ENCODE data around the gene ADAM12.

ADAM12 gene

DNA sequence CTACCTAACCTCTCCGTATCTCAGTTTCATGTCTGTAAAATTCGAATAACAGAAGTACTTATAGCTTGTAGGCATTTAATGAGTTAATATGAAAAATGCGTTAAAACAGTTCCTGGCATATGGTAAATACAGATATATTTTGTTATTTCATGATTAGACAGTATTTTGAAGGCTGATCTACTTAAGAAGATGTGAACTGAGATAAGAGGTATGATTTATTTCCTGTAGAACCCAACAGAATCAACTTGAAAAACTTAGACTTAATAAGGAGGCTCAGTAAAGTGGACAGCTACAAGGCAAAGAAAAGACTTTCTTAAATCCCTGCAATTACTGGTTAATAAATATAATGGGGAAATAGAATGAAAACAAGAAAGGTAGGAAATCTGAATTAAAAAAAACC lies 388.6 kb downstream of the ADAM12 start:
- H3K9me3 Mint-ChIP-seq = no peaks in the 10 kb centered on the region
- no peaks in the 10 kb centered on the region for H3K4me1 Mint-ChIP-seq
- no peak for DNase-seq
- H3K27ac Mint-ChIP-seq = no peak overlapping the region
- H3K4me3 Mint-ChIP-seq = no peak overlapping the region
- ATAC-seq = no peak
- H3K27me3 Mint-ChIP-seq = no peaks in the 10 kb centered on the region

DNA sequence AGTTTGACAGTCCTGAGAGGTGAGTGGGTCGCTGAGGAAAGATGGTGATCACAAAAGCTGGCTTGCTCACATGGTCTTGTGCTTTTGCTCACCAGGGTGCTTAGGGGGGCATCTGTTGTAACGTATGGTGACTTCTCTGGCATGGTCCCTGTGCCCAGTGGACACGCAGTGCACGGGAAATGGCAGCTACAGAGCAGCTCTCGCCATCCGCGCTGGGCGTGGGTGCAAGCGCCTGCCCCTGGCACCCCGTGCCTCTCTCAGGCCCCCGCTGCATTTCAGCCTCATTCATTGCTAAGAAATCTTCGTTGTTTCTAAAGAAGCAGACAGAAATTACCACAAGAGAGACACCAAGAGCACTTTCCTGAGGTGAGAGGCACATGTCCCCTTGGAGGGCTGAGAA lies 390.7 kb downstream of the ADAM12 start:
- no peak overlapping the region for H3K4me3 Mint-ChIP-seq
- H3K27ac Mint-ChIP-seq = no peak overlapping the region
- ATAC-seq (no peak), DNase-seq (no peak)
- H3K9me3 Mint-ChIP-seq = no peaks in the 10 kb centered on the region
- no peaks in the 10 kb centered on the region for H3K4me1 Mint-ChIP-seq
- no peaks in the 10 kb centered on the region for H3K27me3 Mint-ChIP-seq

GRCh38 chr10:125995726-125996304 lies 392.5 kb downstream of the ADAM12 start:
- Mint-ChIP-seq H3K4me1 (no peaks in the 10 kb centered on the region), H3K9me3 (peaks cover 2 to 3% of the 10 kb centered on the region in 2 donors), H3K27me3 (no peaks in the 10 kb centered on the region), H3K4me3 (no peak overlapping the region), H3K27ac (no peak overlapping the region)
- no peak for ATAC-seq
- DNase-seq = no peak

- Mint-ChIP-seq H3K9me3 (peaks cover 7 to 12% of the 10 kb centered on the region in 2 donors), H3K27ac (no peak overlapping the region), H3K27me3 (no peaks in the 10 kb centered on the region), H3K4me1 (no peaks in the 10 kb centered on the region), H3K4me3 (no peak overlapping the region)
- DNase-seq (no peak), ATAC-seq (no peak)
Measured at GRCh38 chr10:125994601-125995000, 393.7 kb downstream of the ADAM12 start.

DNA sequence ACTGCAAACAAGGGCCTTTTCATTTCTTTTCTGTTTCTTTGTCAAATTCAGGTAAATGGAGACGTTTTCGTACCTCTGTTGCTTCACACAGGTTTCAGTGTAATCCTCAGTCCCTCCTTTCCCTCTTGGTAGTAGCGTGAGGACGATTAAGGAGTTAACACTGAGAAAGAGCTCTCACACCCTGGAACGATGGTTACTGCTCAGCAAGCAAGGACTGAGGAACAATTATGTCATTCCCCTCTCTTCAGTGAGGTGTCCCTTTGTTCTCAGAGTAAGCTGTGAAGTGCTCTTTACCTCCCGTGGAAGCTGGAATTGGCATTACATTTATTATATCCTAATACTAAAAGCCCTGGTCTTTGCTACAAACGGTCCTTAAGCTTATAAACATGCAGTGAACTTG lies 396.0 kb downstream of the ADAM12 start:
- Mint-ChIP-seq H3K9me3 (peaks cover 7 to 12% of the 10 kb centered on the region in 2 donors), H3K4me3 (no peak overlapping the region), H3K4me1 (no peaks in the 10 kb centered on the region), H3K27me3 (no peaks in the 10 kb centered on the region), H3K27ac (no peak overlapping the region)
- DNase-seq (no peak), ATAC-seq (no peak)

GRCh38 chr10:125991392-125991791 lies 396.9 kb downstream of the ADAM12 start:
- peaks cover 7 to 12% of the 10 kb centered on the region in 2 donors for H3K9me3 Mint-ChIP-seq
- no peak overlapping the region for H3K4me3 Mint-ChIP-seq
- no peaks in the 10 kb centered on the region for H3K27me3 Mint-ChIP-seq
- DNase-seq (no peak), ATAC-seq (no peak)
- no peak overlapping the region for H3K27ac Mint-ChIP-seq
- no peaks in the 10 kb centered on the region for H3K4me1 Mint-ChIP-seq

GRCh38 chr10:125990974-125991373 lies 397.3 kb downstream of the ADAM12 start:
- ATAC-seq = no peak
- H3K9me3 Mint-ChIP-seq = peaks cover 7 to 12% of the 10 kb centered on the region in 2 donors

GRCh38 chr10:125989791-125990190 lies 398.5 kb downstream of the ADAM12 start:
- no peak for ATAC-seq
- H3K4me3 Mint-ChIP-seq = no peak overlapping the region
- H3K27ac Mint-ChIP-seq = no peak overlapping the region
- H3K9me3 Mint-ChIP-seq = peaks cover 7 to 12% of the 10 kb centered on the region in 2 donors
- H3K27me3 Mint-ChIP-seq = no peaks in the 10 kb centered on the region
- no peaks in the 10 kb centered on the region for H3K4me1 Mint-ChIP-seq
- DNase-seq = no peak

More at GRCh38 chr10:125990974-125991373, 397.3 kb downstream of the ADAM12 start:
- no peaks in the 10 kb centered on the region for H3K4me1 Mint-ChIP-seq
- no peak overlapping the region for H3K4me3 Mint-ChIP-seq
- DNase-seq = no peak
- H3K27me3 Mint-ChIP-seq = no peaks in the 10 kb centered on the region
- H3K27ac Mint-ChIP-seq = no peak overlapping the region

DNA sequence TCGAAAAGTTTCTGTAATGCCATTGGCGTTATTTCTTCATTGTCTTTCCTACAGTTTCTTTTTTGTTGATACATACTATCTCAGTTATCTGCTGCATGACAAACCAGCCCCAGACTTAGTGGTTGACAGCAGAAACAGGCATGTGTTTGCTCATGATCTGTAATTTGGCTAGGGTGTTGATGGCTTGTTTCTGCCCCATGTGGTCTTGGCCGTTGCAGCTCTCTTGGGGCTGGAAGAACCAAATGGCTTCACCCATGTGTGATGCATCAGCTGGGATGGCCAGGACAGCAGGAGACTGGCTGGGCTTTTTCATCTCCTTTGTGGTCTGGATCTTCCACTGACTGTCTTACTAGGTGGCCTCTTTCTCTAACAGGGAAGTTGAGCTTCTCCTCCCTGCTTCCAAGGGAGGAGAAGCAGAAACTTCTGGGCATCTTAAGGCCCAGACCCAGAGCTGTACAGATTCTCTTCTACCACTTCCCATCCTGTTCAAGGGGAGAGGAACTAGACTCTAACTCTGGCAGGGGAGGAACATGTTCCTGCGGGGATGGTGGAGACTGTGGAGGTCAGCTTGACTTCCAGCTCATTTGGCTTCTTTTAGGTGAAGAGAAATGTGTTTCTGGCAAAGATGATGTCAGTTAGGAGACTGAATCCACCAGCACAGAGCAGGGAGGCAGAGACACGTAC lies 402.6 kb downstream of the ADAM12 start:
- Mint-ChIP-seq H3K4me1 (no peaks in the 10 kb centered on the region), H3K27me3 (no peaks in the 10 kb centered on the region), H3K9me3 (peaks cover 3 to 8% of the 10 kb centered on the region in 2 donors), H3K27ac (no peak overlapping the region), H3K4me3 (no peak overlapping the region)
- no peak for DNase-seq
- ATAC-seq = no peak

DNA sequence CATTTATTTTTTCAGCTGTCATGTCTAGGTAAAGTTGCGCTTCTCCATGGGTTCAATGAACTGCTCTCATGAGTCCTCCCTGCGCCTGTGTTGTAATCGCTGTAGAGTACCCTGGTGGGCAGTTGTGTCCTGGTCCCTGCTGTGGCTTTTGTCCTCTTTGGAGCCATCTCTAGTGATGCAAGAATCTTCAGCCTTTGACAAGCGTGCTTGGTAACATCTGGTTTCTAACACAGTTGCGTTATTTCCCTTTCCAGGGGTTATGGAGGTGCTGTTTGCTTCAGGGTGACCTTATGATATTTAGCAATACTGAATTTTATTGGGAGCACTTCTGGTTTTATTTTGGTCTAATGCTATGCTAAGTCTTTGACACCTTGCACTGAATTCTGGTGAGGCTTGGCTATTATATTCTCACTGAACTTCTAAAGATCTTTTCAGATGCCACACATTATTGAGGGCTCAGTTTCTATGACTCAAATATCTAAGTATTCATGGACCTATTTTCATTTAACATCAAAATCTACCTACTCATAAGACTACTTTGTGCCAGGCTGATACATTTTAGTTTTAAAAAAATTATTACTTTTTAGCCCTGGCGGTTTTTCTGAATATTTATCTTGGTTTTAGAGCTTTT lies 403.3 kb downstream of the ADAM12 start:
- DNase-seq (no peak), ATAC-seq (no peak)
- Mint-ChIP-seq H3K27ac (no peak overlapping the region), H3K4me3 (no peak overlapping the region), H3K27me3 (no peaks in the 10 kb centered on the region), H3K9me3 (peaks cover 0 to 1% of the 10 kb centered on the region in 2 donors), H3K4me1 (no peaks in the 10 kb centered on the region)

- Mint-ChIP-seq H3K27ac (no peak overlapping the region), H3K27me3 (peaks cover under 1% of the 10 kb centered on the region), H3K4me3 (no peak overlapping the region), H3K9me3 (no peaks in the 10 kb centered on the region), H3K4me1 (no peaks in the 10 kb centered on the region)
- DNase-seq = no peak
- ATAC-seq = no peak
Measured at GRCh38 chr10:125984346-125984745, 403.9 kb downstream of the ADAM12 start.

GRCh38 chr10:125983656-125984055 lies 404.6 kb downstream of the ADAM12 start:
- peak overlapping the region in 1 of 2 donors; percentile 16 for H3K27ac Mint-ChIP-seq
- no peaks in the 10 kb centered on the region for H3K4me1 Mint-ChIP-seq
- H3K9me3 Mint-ChIP-seq = no peaks in the 10 kb centered on the region
- peaks cover 7% of the 10 kb centered on the region for H3K27me3 Mint-ChIP-seq
- no peak for ATAC-seq
- no peak for DNase-seq
- H3K4me3 Mint-ChIP-seq = no peak overlapping the region

DNA sequence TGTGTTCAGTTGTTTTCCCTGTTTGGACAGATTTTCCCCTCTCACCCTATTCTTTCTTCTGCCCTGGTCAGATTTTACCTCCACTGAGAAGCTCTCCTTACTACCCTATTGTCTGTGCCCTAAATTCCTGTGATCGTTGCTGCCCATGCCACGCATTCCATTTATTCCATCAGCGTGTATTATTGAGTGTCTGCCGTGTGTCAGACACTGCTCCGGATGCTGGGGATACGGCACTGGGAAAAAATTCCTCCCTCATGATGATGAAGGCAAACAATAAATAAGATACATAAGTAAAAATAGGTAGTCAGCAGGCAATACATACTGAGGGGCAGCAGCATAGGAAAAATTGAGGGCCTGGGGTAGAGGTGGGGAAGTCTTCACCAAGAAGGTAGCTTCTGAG lies 405.1 kb downstream of the ADAM12 start:
- Mint-ChIP-seq H3K9me3 (no peaks in the 10 kb centered on the region), H3K4me1 (no peaks in the 10 kb centered on the region), H3K4me3 (no peak overlapping the region), H3K27ac (peak overlapping the region in 1 of 2 donors; percentile 16), H3K27me3 (peaks cover 7% of the 10 kb centered on the region)
- DNase-seq (no peak), ATAC-seq (no peak)

GRCh38 chr10:125982260-125982948 lies 405.9 kb downstream of the ADAM12 start:
- ATAC-seq = peak; percentile 47
- peak in 1 of 2 donors; percentile 22 for DNase-seq
- Mint-ChIP-seq H3K27me3 (peaks cover 11% of the 10 kb centered on the region), H3K9me3 (no peaks in the 10 kb centered on the region), H3K27ac (no peak overlapping the region), H3K4me1 (no peaks in the 10 kb centered on the region), H3K4me3 (no peak overlapping the region)

DNA sequence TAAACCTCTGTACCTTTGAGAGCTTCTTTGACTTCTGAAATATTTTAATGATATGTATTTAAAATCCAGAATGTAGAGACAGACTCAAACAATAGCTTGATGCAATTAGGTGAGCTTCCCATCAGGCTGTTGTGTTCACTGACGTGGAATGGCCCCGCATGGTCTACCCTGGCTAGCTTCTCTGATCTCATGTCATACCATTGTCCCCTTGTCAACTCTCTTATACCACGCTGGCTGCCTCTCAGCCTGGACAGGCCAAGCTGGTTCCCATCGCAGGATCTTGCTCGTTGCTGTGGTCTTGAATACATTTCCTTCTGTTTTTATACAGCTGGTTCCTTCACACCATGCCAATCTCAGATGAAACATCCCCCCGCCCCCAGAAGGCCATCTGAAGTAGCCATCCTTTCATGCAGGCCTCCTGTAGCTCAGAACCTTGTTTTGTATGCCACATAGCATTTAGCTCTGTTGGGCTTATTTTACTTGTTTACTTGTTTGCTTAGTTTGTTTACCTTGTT lies 407.7 kb downstream of the ADAM12 start:
- Mint-ChIP-seq H3K4me3 (no peak overlapping the region), H3K4me1 (no peaks in the 10 kb centered on the region), H3K27me3 (peaks cover 19% of the 10 kb centered on the region), H3K27ac (no peak overlapping the region), H3K9me3 (no peaks in the 10 kb centered on the region)
- ATAC-seq (no peak), DNase-seq (no peak)

GRCh38 chr10:125979976-125980375 lies 408.3 kb downstream of the ADAM12 start:
- ATAC-seq = no peak
- H3K4me1 Mint-ChIP-seq = no peaks in the 10 kb centered on the region
- peaks cover 0 to 1% of the 10 kb centered on the region in 2 donors for H3K9me3 Mint-ChIP-seq
- DNase-seq = no peak
- no peak overlapping the region for H3K27ac Mint-ChIP-seq
- H3K27me3 Mint-ChIP-seq = peaks cover 19% of the 10 kb centered on the region
- H3K4me3 Mint-ChIP-seq = no peak overlapping the region

Measured in stimulated activated naive CD8-positive, alpha-beta T cell treated with anti-CD3 and anti-CD28 coated beads, Interleukin-15, amount 100 ng/mL, for 72 hours (primary cell).